Endometrium (tissue), 2 donors: ENCODE data around the gene CDT1.
"Not testable (repeated sequence)": the region's sequence is repeated elsewhere in the genome, so short reads cannot be mapped to it uniquely, and the experiment has no call there.

ENCODE experiments used
- FAIRE-seq: peaks from 2 replicates; lab custom pipeline; 2012; peaks lifted over from hg19 to GRCh38; lab: Jason Lieb, UNC
- donor health status: control.
- donor health status: control.

Gene CDT1

GRCh38 chr16:88816736-88817535 lies 13.3 kb downstream of the CDT1 start:
- FAIRE-seq: no peak

GRCh38 chr16:88817785-88818574 lies 14.4 kb downstream of the CDT1 start:
- no peak for FAIRE-seq

GRCh38 chr16:88818575-88818874 lies 14.9 kb downstream of the CDT1 start:
- no peak for FAIRE-seq

GRCh38 chr16:88819126-88819525 lies 15.5 kb downstream of the CDT1 start:
- no peak for FAIRE-seq

GRCh38 chr16:88820385-88821025 lies 16.9 kb downstream of the CDT1 start:
- no peak for FAIRE-seq

GRCh38 chr16:88821168-88821850 lies 17.7 kb downstream of the CDT1 start:
- no peak for FAIRE-seq

- FAIRE-seq: no peak
These were observed 18.9 kb downstream of the CDT1 start for GRCh38 chr16:88822281-88823040.

GRCh38 chr16:88823646-88824045 lies 20.1 kb downstream of the CDT1 start:
- not testable (repeated sequence) for FAIRE-seq

- no peak for FAIRE-seq
These were observed 20.9 kb downstream of the CDT1 start for GRCh38 chr16:88824256-88825077.

- FAIRE-seq: no peak
These were observed 21.6 kb downstream of the CDT1 start for GRCh38 chr16:88825146-88825545.

GRCh38 chr16:88826070-88826840 lies 22.7 kb downstream of the CDT1 start:
- no peak for FAIRE-seq

- no peak for FAIRE-seq
These were observed 24.1 kb downstream of the CDT1 start for GRCh38 chr16:88827727-88828126.

- no peak for FAIRE-seq
These were observed 25.1 kb downstream of the CDT1 start for GRCh38 chr16:88828711-88829110.

- FAIRE-seq: no peak
These were observed 26.7 kb downstream of the CDT1 start for GRCh38 chr16:88830258-88830657.

- FAIRE-seq: no peak
These were observed 27.2 kb downstream of the CDT1 start for GRCh38 chr16:88830783-88831182.

- no peak for FAIRE-seq
These were observed 28.2 kb downstream of the CDT1 start for GRCh38 chr16:88831838-88832237.

- FAIRE-seq: no peak
These were observed 29.5 kb downstream of the CDT1 start for GRCh38 chr16:88833086-88833485.

- FAIRE-seq: no peak
These were observed 31.1 kb downstream of the CDT1 start for GRCh38 chr16:88834670-88835069.

GRCh38 chr16:88835383-88835782 lies 31.8 kb downstream of the CDT1 start:
- FAIRE-seq: no peak

- no peak for FAIRE-seq
These were observed 32.2 kb downstream of the CDT1 start for GRCh38 chr16:88835818-88836217.
